ENCODE measurements around the gene BMPER.

The BMPER gene

DNA sequence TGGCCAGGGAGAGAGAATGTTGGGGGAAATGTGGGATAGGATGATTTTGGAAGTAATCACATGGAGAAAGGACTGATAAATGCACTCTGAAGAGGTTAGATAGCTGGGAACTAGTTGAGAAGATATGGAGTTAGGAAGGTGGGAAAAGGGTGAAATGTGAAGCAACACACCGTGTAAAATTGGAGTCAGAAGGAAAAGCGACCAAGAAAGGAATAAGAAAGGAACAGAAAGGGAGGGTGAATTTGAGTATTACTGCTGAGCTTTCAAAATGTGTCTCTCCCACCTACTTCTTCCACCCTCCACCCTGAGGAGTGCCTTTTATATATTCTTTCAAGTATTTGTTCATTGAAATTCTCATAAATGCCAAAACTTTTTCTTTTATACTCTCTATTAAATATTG is 171.8 kb downstream of the BMPER start:
- Histone ChIP-seq H3K9me3 (replicated peaks; ENCODE audit: low read length) (no peaks in the 10 kb centered on the region), H3K36me3 (ENCODE audit: insufficient read depth, low read length) (no peaks in the 10 kb centered on the region), H3K4me1 (ENCODE audit: control insufficient read depth, insufficient read depth, low read length) (peaks cover 12% of the 10 kb centered on the region), H3K9ac (ENCODE audit: low read depth, low read length) (no peak overlapping the region), H3K27me3 (ENCODE audit: control insufficient read depth, insufficient read depth, low read length) (no peaks in the 10 kb centered on the region), H3K4me2 (ENCODE audit: low read length) (no peak overlapping the region), H3K4me3 (ENCODE audit: low read length) (no peak overlapping the region)

DNA sequence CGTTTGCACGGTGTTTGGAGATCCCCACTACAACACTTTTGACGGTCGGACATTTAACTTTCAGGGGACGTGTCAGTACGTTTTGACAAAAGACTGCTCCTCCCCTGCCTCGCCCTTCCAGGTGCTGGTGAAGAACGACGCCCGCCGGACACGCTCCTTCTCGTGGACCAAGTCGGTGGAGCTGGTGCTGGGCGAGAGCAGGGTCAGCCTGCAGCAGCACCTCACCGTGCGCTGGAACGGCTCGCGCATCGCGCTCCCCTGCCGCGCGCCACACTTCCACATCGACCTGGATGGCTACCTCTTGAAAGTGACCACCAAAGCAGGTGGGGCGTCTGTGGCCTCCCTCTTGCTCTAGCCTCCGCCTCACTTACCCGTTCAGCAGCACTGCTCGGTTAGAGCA is 173.5 kb downstream of the BMPER start:
- H3K27me3 ChIP-seq (ENCODE audit: control insufficient read depth, insufficient read depth, low read length), result no peaks in the 10 kb centered on the region
- H3K4me1 ChIP-seq (ENCODE audit: control insufficient read depth, insufficient read depth, low read length), result peaks cover 12% of the 10 kb centered on the region
- no peaks in the 10 kb centered on the region for H3K9me3 ChIP-seq (replicated peaks; ENCODE audit: low read length)
- no peaks in the 10 kb centered on the region for H3K36me3 ChIP-seq (ENCODE audit: insufficient read depth, low read length)
- H3K9ac ChIP-seq (ENCODE audit: low read depth, low read length), result no peak overlapping the region
- no peak overlapping the region for H3K4me2 ChIP-seq (ENCODE audit: low read length)
- no peak overlapping the region for H3K4me3 ChIP-seq (ENCODE audit: low read length)

DNA sequence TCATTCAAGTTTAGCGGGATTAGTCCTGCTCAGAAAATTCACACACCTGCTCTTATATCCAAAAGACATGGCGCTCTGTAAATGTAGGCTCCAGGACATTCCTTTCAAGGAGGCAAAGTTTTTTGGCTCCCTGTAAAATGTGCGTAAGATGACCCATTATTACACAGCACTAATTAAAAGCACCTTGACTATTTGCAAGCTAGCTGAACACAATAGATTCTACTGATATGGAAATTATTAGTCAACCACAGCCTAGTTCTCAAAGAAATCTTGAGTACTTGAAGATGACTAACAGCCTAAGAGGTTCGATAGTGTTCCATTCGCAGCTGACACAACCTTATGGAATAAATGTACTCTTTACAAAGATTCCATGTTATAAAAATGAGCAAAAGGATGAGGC is 175.2 kb downstream of the BMPER start:
- H3K36me3 ChIP-seq (ENCODE audit: insufficient read depth, low read length), result no peaks in the 10 kb centered on the region
- H3K9me3 ChIP-seq (replicated peaks; ENCODE audit: low read length), result no peaks in the 10 kb centered on the region
- no peak overlapping the region for H3K4me2 ChIP-seq (ENCODE audit: low read length)
- H3K4me1 ChIP-seq (ENCODE audit: control insufficient read depth, insufficient read depth, low read length), result peaks cover 12% of the 10 kb centered on the region
- H3K4me3 ChIP-seq (ENCODE audit: low read length), result no peak overlapping the region
- no peaks in the 10 kb centered on the region for H3K27me3 ChIP-seq (ENCODE audit: control insufficient read depth, insufficient read depth, low read length)
- no peak overlapping the region for H3K9ac ChIP-seq (ENCODE audit: low read depth, low read length)

DNA sequence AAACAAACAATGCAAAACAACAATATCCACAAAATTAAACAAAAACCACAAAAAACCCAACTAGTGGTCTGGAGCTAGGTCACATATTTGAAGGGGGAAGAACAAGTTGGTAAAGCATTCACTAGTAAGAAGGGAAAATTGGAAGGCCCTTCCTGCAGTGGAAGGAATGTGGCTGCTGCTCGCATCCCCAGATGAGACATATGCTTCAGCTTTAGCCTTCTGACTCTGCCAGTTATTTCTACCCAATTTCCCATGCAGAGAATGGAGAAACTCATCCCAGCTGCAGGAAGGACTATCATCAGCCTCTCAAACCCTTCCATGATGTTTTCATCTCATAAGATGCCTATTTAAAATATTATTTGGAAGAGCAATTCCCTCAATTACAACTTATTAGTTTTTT is 176.6 kb downstream of the BMPER start:
- H3K36me3 ChIP-seq (ENCODE audit: insufficient read depth, low read length), result no peaks in the 10 kb centered on the region
- H3K4me3 ChIP-seq (ENCODE audit: low read length), result no peak overlapping the region
- no peaks in the 10 kb centered on the region for H3K4me1 ChIP-seq (ENCODE audit: control insufficient read depth, insufficient read depth, low read length)
- no peaks in the 10 kb centered on the region for H3K27me3 ChIP-seq (ENCODE audit: control insufficient read depth, insufficient read depth, low read length)
- H3K9me3 ChIP-seq (replicated peaks; ENCODE audit: low read length), result no peaks in the 10 kb centered on the region
- H3K9ac ChIP-seq (ENCODE audit: low read depth, low read length), result no peak overlapping the region
- no peak overlapping the region for H3K4me2 ChIP-seq (ENCODE audit: low read length)

DNA sequence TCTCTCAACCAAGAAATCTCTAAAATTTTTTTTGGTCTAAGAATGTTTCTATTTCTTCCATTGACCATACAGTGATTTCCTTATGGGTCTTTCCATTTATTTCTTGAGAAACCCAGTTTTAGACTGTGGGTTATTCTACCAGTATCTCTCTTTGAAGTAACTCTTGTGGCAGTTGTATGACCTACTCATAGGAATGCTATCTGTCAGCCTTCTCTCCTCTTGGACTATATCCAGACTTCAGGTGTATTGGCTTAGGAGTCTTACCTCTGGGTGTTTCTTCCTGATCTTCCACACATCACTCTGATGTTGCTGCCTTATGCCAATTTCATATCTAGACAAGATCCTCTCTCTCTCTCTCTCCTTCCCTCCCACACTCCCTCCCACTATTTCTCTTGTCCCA is 178.1 kb downstream of the BMPER start:
- H3K9me3 ChIP-seq (replicated peaks; ENCODE audit: low read length), result no peaks in the 10 kb centered on the region
- H3K9ac ChIP-seq (ENCODE audit: low read depth, low read length), result no peak overlapping the region
- H3K36me3 ChIP-seq (ENCODE audit: insufficient read depth, low read length), result no peaks in the 10 kb centered on the region
- H3K4me3 ChIP-seq (ENCODE audit: low read length), result no peak overlapping the region
- no peaks in the 10 kb centered on the region for H3K4me1 ChIP-seq (ENCODE audit: control insufficient read depth, insufficient read depth, low read length)
- H3K4me2 ChIP-seq (ENCODE audit: low read length), result no peak overlapping the region
- no peaks in the 10 kb centered on the region for H3K27me3 ChIP-seq (ENCODE audit: control insufficient read depth, insufficient read depth, low read length)

DNA sequence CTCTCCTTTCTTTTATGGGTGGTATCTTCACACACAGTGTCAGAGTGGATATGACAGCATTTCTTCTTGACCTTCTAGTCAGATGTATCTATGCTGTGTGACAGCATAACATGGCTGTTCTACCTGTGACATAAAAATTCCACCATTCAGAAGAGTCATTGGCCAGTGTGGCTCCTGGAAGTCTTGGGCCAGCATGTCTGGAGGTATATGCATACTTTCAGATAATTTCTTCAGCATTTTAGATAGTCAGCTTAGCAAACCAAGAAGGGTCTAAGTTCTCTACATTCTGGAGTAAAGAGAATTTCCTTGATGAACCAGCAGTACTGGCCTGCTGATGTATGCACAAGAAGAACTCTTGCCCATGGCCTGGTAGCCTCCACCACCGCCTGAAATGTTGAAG is 179.3 kb downstream of the BMPER start:
- no peaks in the 10 kb centered on the region for H3K4me1 ChIP-seq (ENCODE audit: control insufficient read depth, insufficient read depth, low read length)
- no peaks in the 10 kb centered on the region for H3K9me3 ChIP-seq (replicated peaks; ENCODE audit: low read length)
- no peak overlapping the region for H3K4me3 ChIP-seq (ENCODE audit: low read length)
- no peak overlapping the region for H3K9ac ChIP-seq (ENCODE audit: low read depth, low read length)
- no peak overlapping the region for H3K4me2 ChIP-seq (ENCODE audit: low read length)
- H3K27me3 ChIP-seq (ENCODE audit: control insufficient read depth, insufficient read depth, low read length), result no peaks in the 10 kb centered on the region
- no peaks in the 10 kb centered on the region for H3K36me3 ChIP-seq (ENCODE audit: insufficient read depth, low read length)

DNA sequence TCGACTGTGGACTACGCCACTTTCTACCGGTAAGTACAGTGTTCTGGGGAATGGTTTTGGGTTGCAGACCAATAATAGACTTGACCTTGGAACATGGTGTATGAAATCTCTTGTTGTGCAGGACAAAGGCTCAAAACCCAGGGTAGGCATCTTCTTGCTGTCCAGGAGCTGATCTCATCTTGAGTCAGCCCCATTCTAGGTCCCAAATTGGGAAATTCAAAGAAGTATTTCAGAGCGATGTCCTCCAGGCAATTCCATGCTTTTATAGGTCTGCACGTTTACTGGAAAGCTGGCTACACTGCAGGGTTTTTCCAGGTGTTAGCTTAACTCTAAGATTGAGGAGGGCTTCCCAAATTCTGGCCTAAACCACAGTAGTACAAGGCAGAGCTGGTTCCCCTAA is 180.7 kb downstream of the BMPER start:
- no peaks in the 10 kb centered on the region for H3K4me1 ChIP-seq (ENCODE audit: control insufficient read depth, insufficient read depth, low read length)
- no peak overlapping the region for H3K4me3 ChIP-seq (ENCODE audit: low read length)
- no peaks in the 10 kb centered on the region for H3K36me3 ChIP-seq (ENCODE audit: insufficient read depth, low read length)
- no peak overlapping the region for H3K4me2 ChIP-seq (ENCODE audit: low read length)
- H3K9ac ChIP-seq (ENCODE audit: low read depth, low read length), result no peak overlapping the region
- H3K9me3 ChIP-seq (replicated peaks; ENCODE audit: low read length), result no peaks in the 10 kb centered on the region
- no peaks in the 10 kb centered on the region for H3K27me3 ChIP-seq (ENCODE audit: control insufficient read depth, insufficient read depth, low read length)

DNA sequence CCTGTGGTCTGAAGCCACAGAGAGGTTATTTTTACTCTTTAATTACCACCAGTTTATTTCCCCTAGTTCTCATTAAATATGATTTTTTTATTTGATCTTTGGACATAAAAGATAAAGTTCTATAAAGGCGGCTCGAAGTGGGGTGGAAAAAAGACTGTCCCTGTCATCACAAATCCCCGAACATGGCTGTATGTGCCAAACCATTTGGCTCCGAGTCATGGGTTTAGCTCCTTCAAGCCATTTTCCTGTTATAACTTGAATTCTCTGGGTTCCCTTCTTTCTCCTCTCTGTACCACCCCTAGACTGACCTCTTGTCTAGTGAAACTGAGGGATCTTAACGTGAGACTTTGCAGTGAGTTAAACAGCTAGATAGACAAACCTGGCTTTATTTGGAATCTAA is 181.6 kb downstream of the BMPER start:
- Histone ChIP-seq H3K9ac (ENCODE audit: low read depth, low read length) (no peak overlapping the region), H3K4me2 (ENCODE audit: low read length) (no peak overlapping the region), H3K36me3 (ENCODE audit: insufficient read depth, low read length) (no peaks in the 10 kb centered on the region), H3K9me3 (replicated peaks; ENCODE audit: low read length) (no peaks in the 10 kb centered on the region), H3K4me3 (ENCODE audit: low read length) (no peak overlapping the region), H3K4me1 (ENCODE audit: control insufficient read depth, insufficient read depth, low read length) (no peaks in the 10 kb centered on the region), H3K27me3 (ENCODE audit: control insufficient read depth, insufficient read depth, low read length) (no peaks in the 10 kb centered on the region)

DNA sequence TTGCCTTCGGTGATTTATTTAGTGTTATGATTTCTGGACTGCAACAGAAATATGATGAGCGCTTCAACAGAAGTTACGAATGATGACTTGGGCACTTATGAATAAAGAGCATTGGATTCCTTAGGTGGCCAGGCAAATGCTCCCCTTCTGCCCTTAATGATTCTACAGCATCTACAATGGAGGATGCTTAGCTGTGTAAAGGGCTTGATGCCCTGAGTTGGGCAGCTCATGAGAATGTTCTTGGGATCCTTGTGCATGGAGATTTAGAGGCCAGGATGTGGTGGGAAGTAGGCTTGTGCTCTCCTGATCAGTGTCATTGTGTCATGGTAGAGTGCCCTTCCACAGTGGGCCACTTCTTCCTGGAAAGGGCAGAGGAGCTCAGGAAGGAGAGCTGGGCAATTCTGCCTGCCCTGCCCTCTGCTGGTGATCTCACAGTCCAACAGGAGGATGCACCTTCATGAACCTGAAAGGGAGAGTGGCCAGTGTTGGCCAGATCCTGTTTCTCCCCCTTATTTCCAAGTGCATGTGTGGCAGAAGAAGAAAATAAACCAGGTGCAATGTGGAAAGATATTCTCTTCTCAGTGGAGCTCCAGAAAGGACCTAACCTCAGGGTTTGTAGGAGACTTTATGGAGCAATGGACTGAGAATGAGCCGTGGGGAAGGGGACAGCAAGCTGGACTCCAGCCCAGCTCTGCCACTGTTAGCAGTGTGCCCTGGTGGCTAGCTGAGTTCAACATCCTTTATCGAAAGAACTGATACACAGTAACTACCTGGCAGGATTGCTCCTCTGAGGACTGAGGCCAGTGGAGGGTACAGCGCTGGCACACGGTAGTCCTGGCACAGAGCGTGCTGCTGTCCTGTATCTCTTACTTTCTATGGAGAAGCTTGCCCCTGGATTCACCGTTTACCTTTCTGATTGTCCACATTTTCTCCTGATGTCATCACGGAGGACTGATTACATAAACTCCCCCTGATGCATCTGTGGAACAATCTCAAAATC is 182.9 kb downstream of the BMPER start:
- H3K4me3 ChIP-seq (ENCODE audit: low read length), result no peak overlapping the region
- H3K9ac ChIP-seq (ENCODE audit: low read depth, low read length), result no peak overlapping the region
- H3K36me3 ChIP-seq (ENCODE audit: insufficient read depth, low read length), result no peaks in the 10 kb centered on the region
- H3K4me1 ChIP-seq (ENCODE audit: control insufficient read depth, insufficient read depth, low read length), result no peaks in the 10 kb centered on the region
- no peaks in the 10 kb centered on the region for H3K9me3 ChIP-seq (replicated peaks; ENCODE audit: low read length)
- H3K27me3 ChIP-seq (ENCODE audit: control insufficient read depth, insufficient read depth, low read length), result no peaks in the 10 kb centered on the region
- no peak overlapping the region for H3K4me2 ChIP-seq (ENCODE audit: low read length)

DNA sequence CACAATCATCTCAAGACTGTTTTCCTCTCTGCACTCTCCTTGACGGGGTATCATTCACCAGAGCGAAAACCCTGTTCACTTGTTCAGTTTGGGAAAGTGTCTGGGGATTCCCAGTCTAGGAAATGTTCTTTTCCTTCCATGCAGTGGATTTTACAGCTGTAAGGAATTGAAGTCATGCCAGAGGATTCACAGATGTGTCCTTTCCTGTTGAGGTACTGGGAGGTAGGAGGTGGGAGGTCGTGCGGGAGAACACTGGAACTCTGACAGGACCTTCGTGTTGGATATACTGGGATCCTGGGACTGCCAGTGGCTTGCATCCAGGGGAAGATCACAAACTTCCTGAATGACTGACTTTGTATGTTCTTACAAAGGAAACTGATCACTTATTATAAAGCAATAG is 185.5 kb downstream of the BMPER start:
- Histone ChIP-seq H3K27me3 (ENCODE audit: control insufficient read depth, insufficient read depth, low read length) (no peaks in the 10 kb centered on the region), H3K4me3 (ENCODE audit: low read length) (no peak overlapping the region), H3K36me3 (ENCODE audit: insufficient read depth, low read length) (no peaks in the 10 kb centered on the region), H3K4me2 (ENCODE audit: low read length) (no peak overlapping the region), H3K4me1 (ENCODE audit: control insufficient read depth, insufficient read depth, low read length) (peaks cover 2% of the 10 kb centered on the region), H3K9me3 (replicated peaks; ENCODE audit: low read length) (no peaks in the 10 kb centered on the region), H3K9ac (ENCODE audit: low read depth, low read length) (no peak overlapping the region)

DNA sequence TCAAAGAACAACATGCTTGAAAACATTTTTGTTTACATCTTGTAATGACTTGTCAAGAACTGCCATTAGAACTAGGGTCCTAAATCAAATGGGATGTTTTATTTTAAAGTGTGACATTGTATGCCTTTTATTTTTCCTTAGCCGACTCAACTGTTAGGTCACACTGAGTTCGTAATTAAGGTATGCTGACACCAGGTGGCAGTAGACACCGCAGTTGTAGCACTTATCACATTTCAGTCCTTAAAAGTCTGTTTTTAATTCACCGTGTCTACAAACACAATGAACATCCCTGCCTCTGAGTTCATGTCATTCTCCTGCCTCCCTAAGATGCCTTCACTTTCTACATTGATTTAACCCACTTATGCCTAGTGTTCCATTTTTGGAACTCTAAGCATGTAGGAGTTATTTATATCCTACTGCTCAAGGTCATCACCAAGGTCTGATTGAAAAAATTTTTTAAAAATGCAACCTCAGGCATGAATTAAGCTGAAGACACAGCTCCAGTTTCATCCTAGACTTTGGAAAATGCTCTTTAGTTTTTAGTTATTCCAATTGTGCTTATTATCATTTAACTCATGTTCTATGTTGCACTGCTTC is 186.1 kb downstream of the BMPER start:
- H3K9ac ChIP-seq (ENCODE audit: low read depth, low read length), result no peak overlapping the region
- no peak overlapping the region for H3K4me3 ChIP-seq (ENCODE audit: low read length)
- peaks cover 8% of the 10 kb centered on the region for H3K4me1 ChIP-seq (ENCODE audit: control insufficient read depth, insufficient read depth, low read length)
- no peaks in the 10 kb centered on the region for H3K36me3 ChIP-seq (ENCODE audit: insufficient read depth, low read length)
- H3K9me3 ChIP-seq (replicated peaks; ENCODE audit: low read length), result no peaks in the 10 kb centered on the region
- H3K4me2 ChIP-seq (ENCODE audit: low read length), result no peak overlapping the region
- H3K27me3 ChIP-seq (ENCODE audit: control insufficient read depth, insufficient read depth, low read length), result no peaks in the 10 kb centered on the region

DNA sequence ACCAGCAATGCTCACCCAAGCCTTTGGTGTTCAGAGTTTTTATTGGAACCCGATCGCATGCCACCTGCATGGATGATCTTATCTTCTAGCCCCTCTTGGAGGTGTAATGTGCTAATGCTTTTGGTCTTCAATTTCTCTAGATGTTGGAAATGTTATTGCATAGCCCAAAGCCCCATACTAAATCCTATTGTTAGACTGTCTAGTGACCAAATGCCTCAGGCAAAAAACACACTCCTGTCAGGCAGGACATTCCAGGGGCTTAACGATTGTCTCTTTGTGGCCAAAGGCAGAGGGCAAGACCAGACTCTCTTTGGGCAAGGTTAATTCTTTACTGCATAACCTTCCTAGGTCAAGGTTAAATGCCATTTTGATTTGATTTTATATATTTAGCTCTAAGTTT is 187.9 kb downstream of the BMPER start:
- Histone ChIP-seq H3K4me2 (ENCODE audit: low read length) (no peak overlapping the region), H3K36me3 (ENCODE audit: insufficient read depth, low read length) (no peaks in the 10 kb centered on the region), H3K4me1 (ENCODE audit: control insufficient read depth, insufficient read depth, low read length) (peaks cover 17% of the 10 kb centered on the region), H3K9ac (ENCODE audit: low read depth, low read length) (no peak overlapping the region), H3K27me3 (ENCODE audit: control insufficient read depth, insufficient read depth, low read length) (no peaks in the 10 kb centered on the region), H3K9me3 (replicated peaks; ENCODE audit: low read length) (no peaks in the 10 kb centered on the region), H3K4me3 (ENCODE audit: low read length) (no peak overlapping the region)

All from skeletal muscle satellite cell (primary cell).